ENCODE measurements around the gene KLHL3.

GRCh38 chr5:137575847-137576246, 160.0 kb downstream of the KLHL3 start:
- TF ChIP-seq SUZ12 (IDR thresholded peaks at IDR 0.05) (no peak), ARNT (IDR thresholded peaks at IDR 0.05) (no peak), TARDBP (IDR thresholded peaks at IDR 0.05) (no peak), FOXK2 (IDR thresholded peaks at IDR 0.05) (no peak), FOXA1 (IDR thresholded peaks at IDR 0.05) (no peak), ELF4 (IDR thresholded peaks at IDR 0.05) (no peak), FOXM1 (IDR thresholded peaks at IDR 0.05; ENCODE audit: borderline replicate concordance) (no peak), ZNF384 (IDR thresholded peaks at IDR 0.05) (no peak), CTBP1 (IDR thresholded peaks at IDR 0.05; ENCODE audit: borderline replicate concordance) (no peak), SP1 (IDR thresholded peaks at IDR 0.05) (no peak)
- TF ChIP-seq, protein P1, sequence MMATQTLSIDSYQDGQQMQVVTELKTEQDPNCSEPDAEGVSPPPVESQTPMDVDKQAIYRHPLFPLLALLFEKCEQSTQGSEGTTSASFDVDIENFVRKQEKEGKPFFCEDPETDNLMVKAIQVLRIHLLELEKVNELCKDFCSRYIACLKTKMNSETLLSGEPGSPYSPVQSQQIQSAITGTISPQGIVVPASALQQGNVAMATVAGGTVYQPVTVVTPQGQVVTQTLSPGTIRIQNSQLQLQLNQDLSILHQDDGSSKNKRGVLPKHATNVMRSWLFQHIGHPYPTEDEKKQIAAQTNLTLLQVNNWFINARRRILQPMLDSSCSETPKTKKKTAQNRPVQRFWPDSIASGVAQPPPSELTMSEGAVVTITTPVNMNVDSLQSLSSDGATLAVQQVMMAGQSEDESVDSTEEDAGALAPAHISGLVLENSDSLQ (IDR thresholded peaks at IDR 0.05) = no peak
